Lower leg skin (tissue), 3 donors: Measurements from ENCODE around the gene TAF1C.

Source experiments
- CTCF ChIP-seq, 3 donors: fragments of 450-650 bp; IDR thresholded peaks; one replicate each; pipeline ENCODE4 v1.5.1; 2016; ENCODE audit warnings: antibody characterized with exemption in 3 of 3, mild to moderate bottlenecking in 3 of 3, moderate library complexity in 2 of 3
- POLR2A ChIP-seq, 2 donors: fragments of 450-650 bp; IDR thresholded peaks; one replicate each; pipeline ENCODE4 v1.6.1; 2016 to 2017; ENCODE audit warnings: antibody characterized with exemption in 2 of 2, mild to moderate bottlenecking in 1 of 2, moderate library complexity in 1 of 2

GRCh38 chr16:84199097-84199496 is 12.2 kb upstream of the TAF1C start:
- TF ChIP-seq CTCF (IDR thresholded peaks at IDR 0.05) (no peak), POLR2A (IDR thresholded peaks at IDR 0.05) (no peak)
